ENCODE data around the gene PHF13.

GRCh38 chr1:6591644-6592043 lies 21.9 kb upstream of the PHF13 start:
- no peak for TF ChIP-seq POLR2A (IDR thresholded peaks at IDR 0.05)
- TF ChIP-seq CTCF (IDR thresholded peaks at IDR 0.05 in 8 of 11, conservative IDR thresholded peaks at IDR 0.05 in 3 of 11): no peak
